ENCODE measurements around the gene FKTN.
"Not testable (repeated sequence)": the region's sequence is repeated elsewhere in the genome, so short reads cannot be mapped to it uniquely, and the experiment has no call there.

The FKTN gene

GRCh38 chr9:105515811-105516413, 42.0 kb upstream of the FKTN start:
- Histone ChIP-seq H3K36me3 (ENCODE audit: control insufficient read depth, insufficient read depth, low read length) (no peaks in the 10 kb centered on the region), H3K79me2 (no peaks in the 10 kb centered on the region), H3K27me3 (ENCODE audit: control insufficient read depth, insufficient read depth, low read length) (no peaks in the 10 kb centered on the region), H3K4me2 (ENCODE audit: low read length) (no peak overlapping the region), H2AFZ (no peak overlapping the region), H3K27ac (no peak overlapping the region), H3K9ac (no peak overlapping the region), H3K9me3 (ENCODE audit: control insufficient read depth, low read length) (no peaks in the 10 kb centered on the region), H3K4me3 (ENCODE audit: low read depth, low read length) (no peak overlapping the region), H3K4me1 (no peaks in the 10 kb centered on the region)
- TF ChIP-seq, protein P1, sequence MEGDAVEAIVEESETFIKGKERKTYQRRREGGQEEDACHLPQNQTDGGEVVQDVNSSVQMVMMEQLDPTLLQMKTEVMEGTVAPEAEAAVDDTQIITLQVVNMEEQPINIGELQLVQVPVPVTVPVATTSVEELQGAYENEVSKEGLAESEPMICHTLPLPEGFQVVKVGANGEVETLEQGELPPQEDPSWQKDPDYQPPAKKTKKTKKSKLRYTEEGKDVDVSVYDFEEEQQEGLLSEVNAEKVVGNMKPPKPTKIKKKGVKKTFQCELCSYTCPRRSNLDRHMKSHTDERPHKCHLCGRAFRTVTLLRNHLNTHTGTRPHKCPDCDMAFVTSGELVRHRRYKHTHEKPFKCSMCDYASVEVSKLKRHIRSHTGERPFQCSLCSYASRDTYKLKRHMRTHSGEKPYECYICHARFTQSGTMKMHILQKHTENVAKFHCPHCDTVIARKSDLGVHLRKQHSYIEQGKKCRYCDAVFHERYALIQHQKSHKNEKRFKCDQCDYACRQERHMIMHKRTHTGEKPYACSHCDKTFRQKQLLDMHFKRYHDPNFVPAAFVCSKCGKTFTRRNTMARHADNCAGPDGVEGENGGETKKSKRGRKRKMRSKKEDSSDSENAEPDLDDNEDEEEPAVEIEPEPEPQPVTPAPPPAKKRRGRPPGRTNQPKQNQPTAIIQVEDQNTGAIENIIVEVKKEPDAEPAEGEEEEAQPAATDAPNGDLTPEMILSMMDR (IDR thresholded peaks at IDR 0.05) = no peak

GRCh38 chr9:105519710-105520369, 38.1 kb upstream of the FKTN start:
- H3K4me2 ChIP-seq (ENCODE audit: low read length); H3K27me3 ChIP-seq (ENCODE audit: control insufficient read depth, insufficient read depth, low read length); H3K9me3 ChIP-seq (ENCODE audit: control insufficient read depth, low read length); H3K79me2 ChIP-seq; H3K9ac ChIP-seq; H3K4me1 ChIP-seq; H3K4me3 ChIP-seq (ENCODE audit: low read depth, low read length); H3K36me3 ChIP-seq (ENCODE audit: control insufficient read depth, insufficient read depth, low read length); H2AFZ ChIP-seq: not testable (repeated sequence)
- peak overlapping the region; percentile 54 for H3K27ac ChIP-seq

GRCh38 chr9:105520992-105521391, 36.9 kb upstream of the FKTN start:
- not testable (repeated sequence) for H3K36me3 ChIP-seq (ENCODE audit: control insufficient read depth, insufficient read depth, low read length); H3K79me2 ChIP-seq; H3K4me3 ChIP-seq (ENCODE audit: low read depth, low read length); H2AFZ ChIP-seq; H3K27me3 ChIP-seq (ENCODE audit: control insufficient read depth, insufficient read depth, low read length); H3K9ac ChIP-seq; H3K4me1 ChIP-seq; H3K4me2 ChIP-seq (ENCODE audit: low read length); H3K27ac ChIP-seq; H3K9me3 ChIP-seq (ENCODE audit: control insufficient read depth, low read length)

GRCh38 chr9:105522618-105523385, 35.1 kb upstream of the FKTN start:
- not testable (repeated sequence) for H3K27ac ChIP-seq; H3K79me2 ChIP-seq; H3K27me3 ChIP-seq (ENCODE audit: control insufficient read depth, insufficient read depth, low read length); H3K4me3 ChIP-seq (ENCODE audit: low read depth, low read length); H2AFZ ChIP-seq; H3K4me2 ChIP-seq (ENCODE audit: low read length); H3K9me3 ChIP-seq (ENCODE audit: control insufficient read depth, low read length); H3K36me3 ChIP-seq (ENCODE audit: control insufficient read depth, insufficient read depth, low read length); H3K9ac ChIP-seq; H3K4me1 ChIP-seq

DNA sequence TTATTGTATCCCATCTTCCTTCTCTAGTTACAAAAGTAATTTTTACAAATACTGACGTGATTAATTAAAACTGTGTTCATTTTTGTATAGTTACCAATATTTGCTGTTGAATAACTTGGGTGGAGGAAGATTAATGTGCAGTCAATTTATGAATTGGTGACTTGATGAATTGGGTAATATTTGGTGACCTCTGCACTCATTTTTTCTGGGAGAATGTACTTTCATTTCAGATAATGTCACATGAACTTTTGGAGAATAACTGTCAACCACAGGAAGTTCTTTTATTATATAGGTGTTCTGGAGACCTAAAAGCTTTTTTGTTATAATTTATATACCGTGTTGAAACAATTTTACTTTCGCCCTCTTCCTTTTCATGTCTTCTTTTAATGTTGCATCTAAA, 26.4 kb upstream of the FKTN start:
- Histone ChIP-seq H3K4me3 (ENCODE audit: low read depth, low read length) (no peak overlapping the region), H3K9ac (no peak overlapping the region), H3K4me2 (ENCODE audit: low read length) (no peak overlapping the region), H3K4me1 (no peaks in the 10 kb centered on the region), H2AFZ (no peak overlapping the region), H3K27ac (no peak overlapping the region), H3K27me3 (ENCODE audit: control insufficient read depth, insufficient read depth, low read length) (no peaks in the 10 kb centered on the region), H3K79me2 (no peaks in the 10 kb centered on the region), H3K36me3 (ENCODE audit: control insufficient read depth, insufficient read depth, low read length) (no peaks in the 10 kb centered on the region), H3K9me3 (ENCODE audit: control insufficient read depth, low read length) (no peaks in the 10 kb centered on the region)
- TF ChIP-seq, protein P1 (IDR thresholded peaks at IDR 0.05) = no peak

- Histone ChIP-seq H3K4me3 (ENCODE audit: low read depth, low read length) (no peak overlapping the region), H3K79me2 (no peaks in the 10 kb centered on the region), H3K27ac (no peak overlapping the region), H2AFZ (no peak overlapping the region), H3K4me2 (ENCODE audit: low read length) (no peak overlapping the region), H3K9me3 (ENCODE audit: control insufficient read depth, low read length) (no peaks in the 10 kb centered on the region), H3K4me1 (no peaks in the 10 kb centered on the region), H3K9ac (no peak overlapping the region), H3K36me3 (ENCODE audit: control insufficient read depth, insufficient read depth, low read length) (no peaks in the 10 kb centered on the region), H3K27me3 (ENCODE audit: control insufficient read depth, insufficient read depth, low read length) (no peaks in the 10 kb centered on the region)
- TF ChIP-seq, protein P1 (IDR thresholded peaks at IDR 0.05) = no peak
These were observed 21.8 kb upstream of the FKTN start for GRCh38 chr9:105535920-105536668.
